ENCODE measurements around the gene ABCB8.

ABCB8 gene

GRCh38 chr7:151056666-151057505 lies 28.6 kb downstream of the ABCB8 start:
- no peak for DNase-seq (ENCODE audit: low read depth in 2 of 2, low spot score in 1 of 2)

GRCh38 chr7:151057506-151057988 lies 29.3 kb downstream of the ABCB8 start, which contains the start of gene CDK5:
CDK5 (minus strand) TSS chr7:151057897; CDS start chr7:151057848, 49 bp downstream.
- no peak for DNase-seq (ENCODE audit: low read depth in 2 of 2, low spot score in 1 of 2)

GRCh38 chr7:151057989-151058780 lies 29.9 kb downstream of the ABCB8 start:
- peak; percentile 91 to 93 for DNase-seq (ENCODE audit: low read depth in 2 of 2, low spot score in 1 of 2)

- DNase-seq (ENCODE audit: low read depth in 2 of 2, low spot score in 1 of 2) = no peak
Measured at GRCh38 chr7:151058781-151059366, 30.6 kb downstream of the ABCB8 start.

- DNase-seq (ENCODE audit: low read depth in 2 of 2, low spot score in 1 of 2) = peak; percentile 44 to 48
Measured at GRCh38 chr7:151059367-151060112, 31.3 kb downstream of the ABCB8 start, which contains the start of gene SLC4A2. SLC4A2 (plus strand) TSS chr7:151059589; CDS start chr7:151061988, 2,399 bp downstream.

GRCh38 chr7:151060113-151060415 lies 31.8 kb downstream of the ABCB8 start:
- no peak for DNase-seq (ENCODE audit: low read depth in 2 of 2, low spot score in 1 of 2)

- no peak for DNase-seq (ENCODE audit: low read depth in 2 of 2, low spot score in 1 of 2)
Measured at GRCh38 chr7:151060416-151061212, 32.4 kb downstream of the ABCB8 start.

GRCh38 chr7:151061213-151062110 lies 33.2 kb downstream of the ABCB8 start:
- no peak for DNase-seq (ENCODE audit: low read depth in 2 of 2, low spot score in 1 of 2)

GRCh38 chr7:151062111-151062398 lies 33.8 kb downstream of the ABCB8 start:
- DNase-seq (ENCODE audit: low read depth in 2 of 2, low spot score in 1 of 2) = no peak

GRCh38 chr7:151062399-151063211 lies 34.4 kb downstream of the ABCB8 start:
- no peak for DNase-seq (ENCODE audit: low read depth in 2 of 2, low spot score in 1 of 2)

GRCh38 chr7:151063212-151063561 lies 34.9 kb downstream of the ABCB8 start:
- no peak for DNase-seq (ENCODE audit: low read depth in 2 of 2, low spot score in 1 of 2)

GRCh38 chr7:151064454-151064853 lies 36.2 kb downstream of the ABCB8 start:
- DNase-seq (ENCODE audit: low read depth in 2 of 2, low spot score in 1 of 2) = no peak

- DNase-seq (ENCODE audit: low read depth in 2 of 2, low spot score in 1 of 2) = no peak
Measured at GRCh38 chr7:151064993-151065392, 36.7 kb downstream of the ABCB8 start.

GRCh38 chr7:151065516-151065915 lies 37.3 kb downstream of the ABCB8 start:
- DNase-seq (ENCODE audit: low read depth in 2 of 2, low spot score in 1 of 2) = no peak

GRCh38 chr7:151066273-151066974 lies 38.2 kb downstream of the ABCB8 start:
- DNase-seq (ENCODE audit: low read depth in 2 of 2, low spot score in 1 of 2) = no peak

- DNase-seq (ENCODE audit: low read depth in 2 of 2, low spot score in 1 of 2) = no peak
Measured at GRCh38 chr7:151068069-151068773, 40.0 kb downstream of the ABCB8 start.

GRCh38 chr7:151069841-151070573 lies 41.8 kb downstream of the ABCB8 start:
- DNase-seq (ENCODE audit: low read depth in 2 of 2, low spot score in 1 of 2) = no peak

Measured in stimulated activated CD8-positive, alpha-beta memory T cell treated with anti-CD3 and anti-CD28 coated beads, Interleukin-4, amount 100 ng/mL, for 4 hours (primary cell).